ENCODE results near the gene MT1A.
"Not testable (repeated sequence)": the region's sequence is repeated elsewhere in the genome, so short reads cannot be mapped to it uniquely, and the experiment has no call there.

MT1A gene

GRCh38 chr16:56610609-56611111 lies 27.8 kb upstream of the MT1A start:
- no peak for DNase-seq

GRCh38 chr16:56611281-56611833 lies 27.1 kb upstream of the MT1A start:
- DNase-seq, result no peak

- no peak for DNase-seq
Observed at GRCh38 chr16:56613706-56614105, 24.8 kb upstream of the MT1A start.

GRCh38 chr16:56614549-56614991 lies 23.9 kb upstream of the MT1A start:
- DNase-seq, result no peak

GRCh38 chr16:56615353-56615752 lies 23.1 kb upstream of the MT1A start:
- no peak for DNase-seq

GRCh38 chr16:56616608-56617211 lies 21.8 kb upstream of the MT1A start:
- no peak for DNase-seq

GRCh38 chr16:56617212-56618085 lies 21.0 kb upstream of the MT1A start:
- peak; percentile 73 for DNase-seq

GRCh38 chr16:56618138-56618537 lies 20.3 kb upstream of the MT1A start:
- DNase-seq, result peak; percentile 1

- no peak for DNase-seq
Observed at GRCh38 chr16:56620339-56620897, 18.0 kb upstream of the MT1A start.

GRCh38 chr16:56621665-56622445 lies 16.6 kb upstream of the MT1A start:
- not testable (repeated sequence) for DNase-seq

GRCh38 chr16:56623184-56623583 lies 15.3 kb upstream of the MT1A start:
- not testable (repeated sequence) for DNase-seq

GRCh38 chr16:56623637-56624036 lies 14.8 kb upstream of the MT1A start:
- DNase-seq, result no peak

- DNase-seq, result peak; percentile 79
Observed at GRCh38 chr16:56625140-56625942, 13.1 kb upstream of the MT1A start, which contains the start of gene MT1E. MT1E (plus strand) TSS chr16:56625781; CDS start chr16:56625852, 71 bp downstream.

- DNase-seq, result no peak
Observed at GRCh38 chr16:56625943-56626654, 12.4 kb upstream of the MT1A start.

- DNase-seq, result no peak
Observed at GRCh38 chr16:56626685-56627084, 11.8 kb upstream of the MT1A start.

GRCh38 chr16:56628486-56629350 lies 9.7 kb upstream of the MT1A start:
- DNase-seq, result no peak

- no peak for DNase-seq
Observed at GRCh38 chr16:56629531-56629930, 8.9 kb upstream of the MT1A start.

GRCh38 chr16:56630134-56630533 lies 8.3 kb upstream of the MT1A start:
- DNase-seq, result no peak

GRCh38 chr16:56631197-56631596 lies 7.3 kb upstream of the MT1A start:
- DNase-seq, result no peak

- DNase-seq, result no peak
Observed at GRCh38 chr16:56631832-56632155, 6.7 kb upstream of the MT1A start.
